Measurements from ENCODE around the gene PPA1.

DNA sequence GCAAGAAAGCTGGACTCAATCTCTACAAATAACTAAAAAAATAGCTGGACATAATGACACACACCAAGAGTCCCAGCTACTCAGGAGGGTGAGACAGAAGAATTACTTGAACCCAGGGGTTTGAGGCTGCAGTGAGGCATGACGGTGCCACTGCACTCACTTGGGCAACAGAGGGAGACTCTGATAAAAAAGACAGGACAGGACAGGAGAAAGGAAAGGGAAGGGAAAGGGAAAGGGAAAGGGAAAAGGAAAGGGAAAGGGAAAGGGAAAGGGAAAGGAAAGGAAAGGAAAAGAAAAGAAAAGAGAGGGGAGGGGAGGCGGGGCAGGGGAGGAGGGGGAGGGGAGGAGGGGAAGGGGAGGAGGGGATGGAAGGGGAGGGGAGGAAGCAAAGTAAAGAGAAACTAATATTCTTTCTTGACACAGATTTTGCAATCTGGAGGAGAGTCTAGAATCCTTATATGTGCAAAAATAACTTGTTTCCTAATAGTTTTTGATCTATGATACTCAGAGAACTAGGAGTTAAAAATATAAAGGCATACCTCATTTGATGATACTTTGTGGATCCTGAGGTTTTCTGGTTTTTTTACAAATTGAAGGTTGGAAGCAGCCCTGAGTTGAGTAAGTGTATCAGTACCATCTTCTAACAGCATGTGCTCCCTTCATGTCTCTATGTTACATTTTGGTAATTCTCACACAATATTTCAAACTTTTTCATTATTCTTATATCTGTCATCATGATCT is 70.9 kb downstream of the PPA1 start:
- no peak for TF ChIP-seq CTCF (IDR thresholded peaks at IDR 0.05 in 8 of 11, conservative IDR thresholded peaks at IDR 0.05 in 3 of 11)
- TF ChIP-seq POLR2A (IDR thresholded peaks at IDR 0.05) = no peak

All from spleen (tissue), 7 donors.